AG04449 (cell line): ENCODE results near the gene CCDC102A.
A peak's percentile ranks its signal among the peaks of the same experiment; 100 is the strongest.

Source experiments
- CTCF ChIA-PET: fragments of 350-600 bp; formaldehyde crosslinking; extraction: SDS; loops from one replicate; lab custom pipeline; 2021; ENCODE audit warnings: antibody characterized with exemption; lab: Yijun Ruan, JAX
- POLR2A ChIA-PET: fragments of 400-600, 350-600 bp; formaldehyde crosslinking; extraction: SDS; loops from one replicate; lab custom pipeline; 2020; ENCODE audit warnings: antibody characterized with exemption, inconsistent platforms; lab: Yijun Ruan, JAX
- DNase-seq: peaks from one replicate; pipeline ENCODE4 v3.0.0-alpha.2; 2010; ENCODE audit warnings: low read depth, low spot score
- H3K4me3 ChIP-seq: 2 replicates; pipeline ENCODE4 v1.5.1; 2011; ENCODE audit warnings: low read depth, mild to moderate bottlenecking, control low read depth, low read length
- CTCF ChIP-seq: IDR thresholded peaks from one replicate; pipeline ENCODE4 v1.5.1; 2011; ENCODE audit warnings: mild to moderate bottlenecking, moderate library complexity, low read length, control low read depth, inconsistent platforms; ENCODE audit not compliant: insufficient read depth; ENCODE audit errors: missing control alignments

The CCDC102A gene

GRCh38 chr16:57479205-57479975 lies 57.0 kb downstream of the CCDC102A start:
- POLR2A ChIA-PET = interaction anchor here (2.5 kb wide), 1 partner anchor 17 kb away, joined by 10 read pairs; the partner anchor contains the start of gene POLR2C
- peak overlapping the region; percentile 57 for H3K4me3 ChIP-seq
- no peak for TF ChIP-seq CTCF
- no peak for DNase-seq
- CTCF ChIA-PET = interaction anchor here (0.6 to 13.9 kb wide), 4 partner anchors 18 to 94 kb away, joined by 3 to 161 read pairs (median 53); partner anchors contain the start of gene POLR2C

GRCh38 chr16:57478396-57479204 lies 57.8 kb downstream of the CCDC102A start:
- DNase-seq = no peak
- no peak for TF ChIP-seq CTCF
- POLR2A ChIA-PET = no interaction called here
- peak overlapping the region; percentile 57 for H3K4me3 ChIP-seq
- CTCF ChIA-PET = interaction anchor here (1.1 to 13.9 kb wide), 3 partner anchors 17 to 61 kb away, joined by 3 to 161 read pairs (median 103); partner anchors contain the start of gene POLR2C

- no peak for DNase-seq
- ChIA-PET CTCF (interaction anchor here (13.2 to 13.9 kb wide), 2 partner anchors 16 to 42 kb away, joined by 103 to 161 read pairs; partner anchors contain the start of gene POLR2C), POLR2A (no interaction called here)
- no peak overlapping the region for H3K4me3 ChIP-seq
- TF ChIP-seq CTCF = no peak
Measured at GRCh38 chr16:57477531-57478202, 58.7 kb downstream of the CCDC102A start.

- DNase-seq = no peak
- ChIA-PET CTCF (interaction anchor here (0.8 to 13.9 kb wide), 4 partner anchors 9 to 43 kb away, joined by 5 to 161 read pairs (median 58); partner anchors contain the start of gene POLR2C), POLR2A (no interaction called here)
- no peak for TF ChIP-seq CTCF
- no peak overlapping the region for H3K4me3 ChIP-seq
Measured at GRCh38 chr16:57476546-57477410, 59.6 kb downstream of the CCDC102A start.

- POLR2A ChIA-PET = no interaction called here
- no peak for DNase-seq
- H3K4me3 ChIP-seq = no peak overlapping the region
- CTCF ChIA-PET = interaction anchor here (1.0 to 13.2 kb wide), 3 partner anchors 14 to 44 kb away, joined by 3 to 161 read pairs (median 12); partner anchors contain the start of gene POLR2C
- TF ChIP-seq CTCF = peak; percentile 79
Measured at GRCh38 chr16:57475711-57476339, 60.5 kb downstream of the CCDC102A start.
